ENCODE measurements around the gene ROBO4.

DNA sequence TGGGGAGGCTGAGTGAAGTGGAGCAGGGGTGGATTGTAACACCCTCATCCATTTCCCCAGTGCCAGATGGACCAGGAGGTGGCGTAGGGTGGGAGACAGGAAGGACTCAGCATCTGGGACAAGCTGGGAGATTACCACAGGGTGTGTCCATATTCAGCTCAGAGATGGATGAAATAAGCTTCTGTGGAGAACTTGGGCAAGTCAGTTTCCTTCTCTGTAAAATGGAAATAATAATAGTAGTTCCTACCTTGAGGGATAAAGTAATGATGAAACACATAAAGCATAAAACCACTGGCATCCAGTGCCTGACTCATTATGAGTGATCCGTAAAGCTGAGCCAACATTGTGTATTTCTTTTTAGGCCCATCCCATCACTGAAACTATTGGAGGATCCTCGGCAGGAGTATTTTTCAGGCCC lies 607 bp upstream of the ROBO4 start:
- TF ChIP-seq NFIC (IDR thresholded peaks at IDR 0.05) = no peak
- no peak for TF ChIP-seq USF1 (IDR thresholded peaks at IDR 0.05)
- TF ChIP-seq EP300 (IDR thresholded peaks at IDR 0.05; ENCODE audit: borderline replicate concordance) = no peak
- no peak for TF ChIP-seq CEBPB (IDR thresholded peaks at IDR 0.05)
- no peak for TF ChIP-seq FOXM1 (IDR thresholded peaks at IDR 0.05; ENCODE audit: borderline replicate concordance, low read depth)
- no peak for TF ChIP-seq RAD21 (IDR thresholded peaks at IDR 0.05; ENCODE audit: low read depth)
- TF ChIP-seq REST (IDR thresholded peaks at IDR 0.05; ENCODE audit: low read depth) = no peak

Data from Ishikawa (cell line).